AG10803 (cell line): ENCODE data around the gene ZMYND10.
A peak's percentile ranks its signal among the peaks of the same experiment; 100 is the strongest.

Experiments used
- DNase-seq: peaks from one replicate; pipeline ENCODE4 v3.0.0; 2010; ENCODE audit warnings: low read depth
- H3K4me3 ChIP-seq: 2 replicates; pipeline ENCODE4 v1.5.1; 2011; ENCODE audit warnings: mild to moderate bottlenecking, low read length, control low read depth
- TF ChIP-seq, protein P1 (sequence below): conservative IDR thresholded peaks from 2 replicates; pipeline ENCODE4 v1.5.1; 2011; ENCODE audit warnings: mild to moderate bottlenecking, low read length, control low read depth, inconsistent platforms

Gene ZMYND10

DNA sequence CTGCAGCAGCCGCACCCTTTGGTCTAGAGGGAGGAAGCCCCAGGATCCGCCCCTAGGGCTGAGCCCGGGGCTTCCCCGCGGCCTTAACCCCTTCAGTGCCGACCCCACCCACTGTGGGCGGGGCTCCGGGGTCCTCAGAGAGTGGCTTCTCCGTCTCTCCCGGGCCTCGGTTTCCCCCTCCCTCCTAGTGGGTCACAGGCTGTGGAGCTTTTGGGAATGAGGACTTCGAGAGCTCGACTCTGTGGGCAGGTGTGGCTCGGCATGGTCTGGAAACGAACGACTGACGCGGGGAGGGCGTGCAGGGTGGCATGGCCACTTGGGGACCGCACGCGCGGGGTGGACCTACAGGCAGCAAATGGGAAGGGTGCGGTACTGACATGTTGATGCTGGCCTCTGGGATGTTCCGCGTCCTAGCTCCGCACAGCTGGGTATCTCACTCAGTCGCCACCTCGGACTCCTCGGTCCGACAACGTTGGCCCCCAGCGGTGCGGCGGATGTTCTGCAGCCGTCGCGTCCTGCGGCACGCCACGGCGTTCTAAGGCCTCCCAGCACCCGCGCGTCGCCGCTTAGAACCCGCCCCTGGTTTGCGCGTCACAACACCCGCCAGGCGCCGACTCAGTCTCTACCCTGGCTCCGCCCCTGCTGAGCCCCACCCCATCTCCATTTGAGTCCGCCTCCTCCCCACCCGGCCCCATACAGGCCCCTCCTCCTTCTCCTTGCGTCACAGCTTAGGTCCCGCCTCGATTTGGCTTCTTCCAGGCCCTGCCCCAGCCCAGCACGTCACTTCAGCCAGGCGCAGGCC is 46.5 kb downstream of the ZMYND10 start, which contains the start of the genes HYAL3 and NAA80:
TSS of gene HYAL3 (minus strand) at position 570 of the 802 bp plus-strand sequence. CDS start 3,803 bp downstream, outside the sequence.
TSS of gene NAA80 (minus strand) at position 570 of the 802 bp plus-strand sequence. CDS start 1,942 bp downstream, outside the sequence.
- TF ChIP-seq, protein P1, sequence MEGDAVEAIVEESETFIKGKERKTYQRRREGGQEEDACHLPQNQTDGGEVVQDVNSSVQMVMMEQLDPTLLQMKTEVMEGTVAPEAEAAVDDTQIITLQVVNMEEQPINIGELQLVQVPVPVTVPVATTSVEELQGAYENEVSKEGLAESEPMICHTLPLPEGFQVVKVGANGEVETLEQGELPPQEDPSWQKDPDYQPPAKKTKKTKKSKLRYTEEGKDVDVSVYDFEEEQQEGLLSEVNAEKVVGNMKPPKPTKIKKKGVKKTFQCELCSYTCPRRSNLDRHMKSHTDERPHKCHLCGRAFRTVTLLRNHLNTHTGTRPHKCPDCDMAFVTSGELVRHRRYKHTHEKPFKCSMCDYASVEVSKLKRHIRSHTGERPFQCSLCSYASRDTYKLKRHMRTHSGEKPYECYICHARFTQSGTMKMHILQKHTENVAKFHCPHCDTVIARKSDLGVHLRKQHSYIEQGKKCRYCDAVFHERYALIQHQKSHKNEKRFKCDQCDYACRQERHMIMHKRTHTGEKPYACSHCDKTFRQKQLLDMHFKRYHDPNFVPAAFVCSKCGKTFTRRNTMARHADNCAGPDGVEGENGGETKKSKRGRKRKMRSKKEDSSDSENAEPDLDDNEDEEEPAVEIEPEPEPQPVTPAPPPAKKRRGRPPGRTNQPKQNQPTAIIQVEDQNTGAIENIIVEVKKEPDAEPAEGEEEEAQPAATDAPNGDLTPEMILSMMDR = peak; percentile 27
- H3K4me3 ChIP-seq = peak within 1 kb of the TSS; percentile 97
- peak; percentile 99 for DNase-seq

DNA sequence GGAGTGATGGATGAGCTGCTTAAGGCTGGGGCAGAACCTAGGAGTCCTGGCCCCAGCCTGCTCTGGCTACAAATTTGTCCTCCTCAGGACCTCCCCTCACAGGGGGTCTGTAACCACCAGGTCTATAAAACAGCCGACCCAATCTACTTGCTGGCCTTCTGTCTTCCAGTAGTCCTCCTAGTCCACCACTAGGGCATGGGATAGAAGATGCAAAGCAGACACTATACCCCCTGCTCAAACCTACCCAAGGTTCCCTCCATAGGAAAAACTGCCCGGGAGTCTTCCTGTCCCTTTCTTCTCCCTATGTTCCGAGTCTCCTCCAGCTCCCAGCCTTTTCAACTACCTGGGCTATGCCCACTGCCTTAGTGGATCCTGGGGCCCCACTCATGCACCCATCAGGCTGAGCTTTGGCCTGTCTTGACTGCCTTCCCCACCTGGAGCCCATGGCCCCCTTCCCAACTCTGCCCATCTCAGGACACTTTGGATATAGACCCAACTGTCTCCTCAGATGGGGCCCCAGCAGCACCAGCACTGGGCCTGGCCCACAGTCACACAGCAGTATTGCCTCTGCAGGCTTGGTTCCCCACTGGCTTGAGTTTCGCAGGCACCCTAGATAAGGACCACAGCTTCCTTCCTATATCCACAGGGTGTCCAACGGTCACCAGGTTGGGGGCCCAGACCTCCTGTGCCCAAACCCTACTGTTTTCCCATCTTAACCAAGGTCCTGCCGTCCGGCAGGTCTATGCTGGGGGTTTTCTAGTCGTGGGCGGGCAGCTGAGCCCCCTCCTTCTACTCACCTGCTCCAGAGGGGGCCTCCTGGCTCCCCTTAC is 47.4 kb downstream of the ZMYND10 start:
- DNase-seq = no peak
- TF ChIP-seq, protein P1 = peak; percentile 36
- peak overlapping the region; percentile 97 for H3K4me3 ChIP-seq

DNA sequence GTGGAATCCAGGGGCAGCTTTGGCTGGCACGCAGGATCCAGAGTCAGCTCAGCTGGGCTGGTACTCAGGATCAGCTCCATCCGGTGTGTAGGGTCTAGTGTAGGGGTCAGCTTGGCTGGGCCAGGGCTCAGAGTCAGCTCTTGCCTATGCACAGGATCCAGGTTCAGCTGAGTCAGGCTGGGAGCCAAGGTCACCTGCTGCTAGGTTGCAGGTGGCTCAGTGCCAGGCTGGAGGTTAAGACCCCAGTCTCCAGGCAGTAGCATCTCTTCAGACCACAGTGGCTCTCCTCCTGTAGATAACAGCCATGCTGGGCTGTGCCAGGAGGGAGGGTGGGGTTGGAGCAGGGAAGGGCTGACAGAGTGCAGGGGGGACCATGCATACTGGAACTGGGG is 48.2 kb downstream of the ZMYND10 start:
- H3K4me3 ChIP-seq = no peak overlapping the region
- TF ChIP-seq, protein P1 = no peak
- DNase-seq = no peak

DNA sequence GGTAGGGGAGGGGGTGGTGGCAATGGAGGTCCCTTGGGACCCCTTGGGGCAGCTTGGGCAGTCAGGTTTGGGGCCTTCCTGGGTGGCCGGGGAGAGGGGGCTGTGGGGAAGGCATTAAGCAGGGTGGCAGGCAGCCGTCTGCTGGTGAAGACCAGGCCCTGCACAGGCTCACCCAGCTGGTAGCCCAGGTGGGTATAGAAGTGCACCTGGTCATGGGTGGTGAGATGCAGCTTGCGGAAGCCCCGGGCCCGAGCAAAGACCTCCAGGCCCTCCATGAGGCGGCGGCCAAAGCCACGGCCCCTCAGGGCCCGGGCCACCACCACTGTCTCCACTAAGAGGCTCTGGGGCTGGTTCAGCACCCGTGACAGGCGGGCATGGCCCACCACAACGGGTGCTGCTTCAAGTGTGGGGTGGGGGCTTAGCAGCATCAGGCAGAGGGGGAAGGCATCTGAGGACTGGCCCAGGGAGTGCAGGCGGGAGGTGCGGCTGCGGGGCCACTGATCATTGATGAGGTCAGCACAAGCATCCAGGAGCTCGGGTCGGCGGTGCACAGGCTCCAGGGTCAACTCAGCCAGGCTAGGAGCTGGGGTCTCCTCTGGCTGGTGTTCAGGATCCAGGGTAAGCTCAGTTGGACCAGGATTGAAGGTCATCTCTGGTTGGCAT is 48.7 kb downstream of the ZMYND10 start:
- TF ChIP-seq, protein P1 = no peak
- DNase-seq = no peak
- H3K4me3 ChIP-seq = no peak overlapping the region

DNA sequence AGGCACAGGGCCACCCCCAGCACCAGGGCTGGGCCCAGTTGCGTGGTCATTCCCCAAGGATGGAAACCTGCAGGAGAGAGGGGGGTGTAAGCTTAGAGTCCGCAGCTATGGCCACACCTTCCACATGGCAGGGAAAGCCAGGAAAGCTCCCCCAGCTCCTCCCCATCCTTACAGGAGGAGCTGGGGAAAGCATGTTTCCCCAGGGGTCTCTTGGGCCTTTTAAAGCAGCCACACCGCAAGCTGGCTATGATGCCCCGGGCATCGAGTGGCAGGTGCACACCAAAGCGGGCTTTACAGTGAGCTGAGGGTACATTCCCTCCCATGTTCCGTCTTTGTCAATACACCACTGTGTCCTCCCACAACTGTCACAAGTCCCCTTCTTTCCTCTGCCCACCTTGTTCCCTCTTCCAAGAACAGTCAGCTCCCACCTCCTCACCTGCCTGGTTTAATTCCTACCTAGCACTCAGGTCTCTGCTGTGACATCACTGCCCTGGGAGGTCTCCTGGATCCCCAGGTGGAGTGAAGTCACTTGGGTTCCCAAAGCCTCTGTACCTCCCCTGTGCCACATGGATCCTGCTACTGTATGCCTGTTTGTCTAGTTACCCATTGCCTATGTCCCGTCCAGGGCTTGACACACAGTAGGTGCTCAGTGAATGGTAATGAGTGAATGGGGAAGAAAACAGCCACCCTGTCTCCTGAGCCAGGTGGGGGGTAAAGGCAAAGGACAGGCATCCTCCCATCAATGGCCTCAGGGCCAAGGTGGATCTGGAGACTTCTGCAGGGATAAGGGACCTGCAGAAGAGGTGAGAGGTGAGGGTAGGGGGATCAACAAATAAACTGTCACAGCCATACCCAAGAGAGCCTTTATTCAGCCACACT is 49.7 kb downstream of the ZMYND10 start:
- TF ChIP-seq, protein P1 = no peak
- DNase-seq = no peak
- H3K4me3 ChIP-seq = no peak overlapping the region
